Head of caudate nucleus (tissue), 42 donors: Measurements from ENCODE around the gene ORM1.
"Not testable (repeated sequence)": the region's sequence is repeated elsewhere in the genome, so short reads cannot be mapped to it uniquely, and the experiment has no call there.

Experiments
- DNase-seq, 42 donors: peaks; one replicate each; pipeline versions ENCODE4 v3.0.0 to v3.0.0-alpha.2; 2020 to 2021; ENCODE audit warnings: mixed read lengths in 7 of 42
- intact Hi-C: fragments of 100-400 bp; cut with DNase I; formaldehyde crosslinking; loops from one replicate; pipeline ENCODE4 v1.15.0; 2022

Gene ORM1

DNA sequence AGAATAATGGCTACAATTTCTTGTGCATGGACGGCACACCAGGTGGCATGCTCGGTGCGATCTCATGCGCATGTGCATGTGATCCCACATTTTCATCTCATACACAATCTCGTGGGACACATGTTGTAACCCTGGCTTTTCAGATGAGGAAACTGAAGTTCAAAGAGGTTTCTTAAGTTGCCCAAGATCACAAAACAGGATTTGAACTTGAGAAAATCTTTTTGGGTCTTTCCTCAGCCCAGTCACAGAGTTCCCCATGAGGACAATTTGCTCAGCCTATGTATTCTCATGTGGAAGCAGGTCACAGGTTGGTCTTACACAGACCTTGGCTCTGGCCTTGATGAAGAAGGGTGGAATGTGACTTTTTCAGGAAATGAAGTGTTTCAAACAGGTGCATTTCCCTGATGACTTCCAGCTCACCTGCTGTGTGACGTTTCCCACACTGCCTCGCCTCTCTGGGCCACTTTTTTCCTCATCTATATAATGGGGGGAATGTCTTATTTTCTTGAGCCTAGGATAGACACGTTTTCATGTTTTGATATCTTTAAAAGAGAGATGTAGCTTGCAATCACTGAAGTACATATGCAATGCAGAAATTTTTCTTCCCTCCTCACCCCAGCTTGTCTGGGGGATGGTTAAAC is 7.1 kb upstream of the ORM1 start:
- intact Hi-C loops = no loop called here
- DNase-seq = peak in 7 of 42 donors; percentile 2 to 30 (median 4)

DNA sequence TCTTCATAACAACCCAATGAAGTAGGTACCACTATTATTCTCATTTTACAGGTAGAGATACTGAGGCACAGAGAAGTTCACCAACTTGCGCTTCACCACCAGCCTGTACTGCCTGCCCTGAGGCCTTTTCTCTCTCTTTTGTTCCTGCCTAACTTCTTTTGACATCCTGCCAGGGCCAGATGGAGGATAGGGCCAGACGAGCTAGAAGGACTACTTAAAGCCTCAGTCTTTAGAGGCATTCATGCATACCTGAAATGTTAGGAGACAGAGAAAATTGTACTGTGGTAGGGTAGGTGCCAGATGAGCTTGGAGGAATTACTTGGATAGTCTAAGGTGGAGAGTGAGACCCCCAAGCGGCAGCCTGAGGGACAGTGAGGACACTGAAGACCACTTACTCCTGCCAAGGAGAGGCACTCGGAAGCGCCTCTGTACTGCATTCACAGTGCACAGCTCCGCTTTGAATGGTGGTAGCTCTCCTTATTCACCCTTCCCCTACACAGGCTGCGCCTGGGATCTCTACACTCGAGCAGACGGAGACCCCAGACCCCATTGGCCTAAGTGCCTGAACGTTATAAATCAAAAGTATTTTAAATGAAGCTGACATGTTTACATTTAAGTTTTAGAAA is 6.2 kb upstream of the ORM1 start:
- intact Hi-C loops = no loop called here
- peak in 7 of 42 donors; percentile 1 to 34 (median 7) for DNase-seq

DNA sequence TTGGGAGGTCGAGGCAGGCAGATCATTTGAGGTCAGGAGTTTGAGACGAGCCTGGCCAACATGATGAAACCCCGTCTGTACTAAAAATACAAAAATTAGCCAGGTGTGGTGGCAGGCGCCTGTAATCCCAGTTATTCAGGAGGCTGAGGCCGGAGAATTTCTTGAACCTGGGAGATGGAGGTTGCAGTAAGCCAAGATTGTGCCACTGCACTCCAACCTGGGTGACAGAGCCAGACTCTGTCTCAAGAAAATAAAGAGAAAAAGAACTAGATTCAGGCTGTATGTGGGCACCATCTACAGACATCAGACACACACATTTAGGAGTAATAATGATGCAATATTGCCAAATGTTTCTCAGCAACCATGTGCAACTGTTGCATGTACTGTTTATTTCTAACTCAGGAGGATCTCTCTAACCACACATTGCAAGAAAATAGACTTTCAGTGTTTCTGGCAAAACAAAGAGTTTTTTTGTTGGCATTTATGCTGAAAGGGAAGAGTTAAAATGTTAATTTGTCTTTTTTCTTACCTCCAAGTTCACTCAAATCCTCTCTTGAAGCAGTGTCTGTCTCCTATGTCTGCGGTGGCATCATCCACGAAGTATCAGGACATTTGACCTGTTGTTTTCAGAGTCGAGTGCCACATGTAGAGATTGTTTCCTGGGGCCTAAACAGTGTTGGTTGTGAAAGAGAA is 5.1 kb upstream of the ORM1 start:
- intact Hi-C loops = no loop called here
- peak in 6 of 42 donors; percentile 0 to 25 (median 6) for DNase-seq

DNA sequence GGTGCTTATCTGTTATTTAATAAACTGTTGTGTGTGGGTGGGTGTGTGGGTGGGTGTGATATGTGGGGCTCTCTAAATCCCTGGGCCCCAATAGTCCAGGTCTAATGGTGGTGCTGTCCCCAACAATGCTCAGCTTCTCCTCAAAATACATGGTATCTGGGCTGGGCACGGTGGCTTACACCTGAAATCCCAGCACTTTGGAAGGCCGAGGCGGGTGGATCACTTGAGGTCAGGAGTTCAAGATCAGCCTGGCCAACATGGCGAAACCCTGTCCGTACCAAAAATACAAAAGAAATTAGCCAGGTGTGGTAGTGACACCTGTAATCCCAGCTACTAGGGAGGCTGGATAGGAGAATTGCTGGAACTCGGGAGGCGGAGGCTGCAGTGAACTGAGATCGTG is 4.5 kb upstream of the ORM1 start:
- DNase-seq = peak in 7 of 42 donors; percentile 2 to 27 (median 3)
- intact Hi-C loops = no loop called here

DNA sequence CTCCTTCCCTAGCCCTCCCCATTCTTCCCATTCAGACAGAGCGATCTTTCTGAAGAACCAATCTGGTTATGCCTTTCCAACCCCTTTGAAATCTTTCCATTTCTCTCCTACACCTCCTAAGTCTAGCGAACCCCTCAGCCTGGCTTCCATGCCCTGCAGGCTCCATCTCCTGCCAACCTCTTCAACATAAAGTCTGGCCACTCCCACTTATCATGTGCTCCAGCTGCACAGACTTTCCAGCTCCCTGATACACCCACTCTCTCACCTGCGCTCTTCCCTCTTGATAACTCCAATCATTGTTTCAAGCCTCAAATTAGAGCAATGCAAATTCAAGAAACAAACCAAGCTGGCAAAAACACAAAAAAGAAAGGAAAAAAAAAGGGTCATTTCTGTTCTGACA is 3.8 kb upstream of the ORM1 start:
- intact Hi-C loops = no loop called here
- peak in 21 of 42 donors; percentile 14 to 73 (median 41) for DNase-seq

DNA sequence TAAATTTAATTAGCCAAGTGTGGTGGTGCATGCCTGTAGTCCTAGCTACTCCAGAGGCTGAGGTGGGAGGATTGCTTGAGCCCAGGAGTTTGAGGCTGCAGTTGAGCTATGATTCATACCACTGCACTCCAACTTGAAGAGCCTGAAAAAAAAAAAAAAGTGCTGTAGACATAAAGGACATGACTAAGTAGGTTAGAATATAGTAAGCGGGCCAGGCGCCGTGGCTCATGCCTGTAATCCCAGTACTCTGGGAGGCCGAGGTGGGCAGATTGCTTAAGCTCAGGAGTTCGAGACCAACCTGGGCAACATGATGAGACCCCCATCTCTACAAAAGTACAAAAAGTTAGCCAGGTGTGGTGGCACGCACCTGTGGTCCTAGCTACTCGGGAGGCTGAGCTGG is 2.2 kb upstream of the ORM1 start:
- DNase-seq = peak in 1 of 42 donors; percentile 34
- intact Hi-C loops = not testable (repeated sequence)

DNA sequence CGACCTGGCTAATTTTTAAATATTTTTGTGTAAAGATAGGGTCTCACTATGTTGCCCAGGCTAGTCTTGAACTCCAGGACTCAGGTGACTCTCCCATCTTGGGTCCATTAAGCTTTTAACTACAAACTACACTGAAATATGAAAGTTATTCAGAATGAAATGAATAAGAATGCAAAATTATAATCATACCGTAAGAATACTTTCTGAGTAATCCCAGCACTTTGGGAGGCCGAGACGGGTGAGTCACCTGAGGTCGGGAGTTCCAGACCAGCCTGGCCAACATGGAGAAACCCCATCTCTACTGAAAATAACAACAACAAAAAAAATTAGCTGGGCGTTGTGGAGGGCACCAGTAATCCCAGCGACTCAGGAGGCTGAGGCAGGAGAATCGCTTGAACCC is 1.1 kb upstream of the ORM1 start:
- intact Hi-C loops = no loop called here
- peak in 1 of 42 donors; percentile 18 for DNase-seq

DNA sequence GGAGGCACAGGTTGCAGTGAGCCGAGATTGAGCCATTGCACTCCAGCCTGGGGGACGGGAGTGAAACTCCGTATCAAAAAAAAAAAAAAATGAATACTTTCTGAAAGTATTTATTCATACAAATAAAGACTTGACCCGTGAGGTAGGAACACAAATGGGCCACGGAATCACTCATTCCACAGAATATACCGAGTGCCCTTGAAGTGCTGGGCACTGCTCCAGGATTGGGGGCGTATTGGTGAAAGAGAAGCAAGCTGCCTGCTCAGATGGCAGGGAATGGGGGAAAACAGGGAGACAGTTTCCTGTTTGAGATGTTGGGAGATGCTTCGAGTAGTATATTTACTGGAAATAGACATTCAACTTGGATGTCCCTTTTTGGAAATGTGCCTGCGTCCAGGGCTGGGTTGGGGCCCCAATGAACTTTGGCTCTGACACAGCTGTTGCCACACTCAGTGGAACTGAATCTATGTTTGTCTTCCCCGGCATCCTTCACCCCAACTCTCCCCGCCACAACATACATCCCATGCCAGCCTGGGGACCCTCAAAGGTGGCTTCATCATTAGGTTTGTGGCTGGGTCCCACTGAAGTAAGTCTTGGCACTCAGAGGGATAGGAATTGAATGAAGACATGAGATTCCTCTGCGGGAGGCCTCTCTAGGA is 609 bp upstream of the ORM1 start:
- intact Hi-C loops, DNase-seq: not testable (repeated sequence)

DNA sequence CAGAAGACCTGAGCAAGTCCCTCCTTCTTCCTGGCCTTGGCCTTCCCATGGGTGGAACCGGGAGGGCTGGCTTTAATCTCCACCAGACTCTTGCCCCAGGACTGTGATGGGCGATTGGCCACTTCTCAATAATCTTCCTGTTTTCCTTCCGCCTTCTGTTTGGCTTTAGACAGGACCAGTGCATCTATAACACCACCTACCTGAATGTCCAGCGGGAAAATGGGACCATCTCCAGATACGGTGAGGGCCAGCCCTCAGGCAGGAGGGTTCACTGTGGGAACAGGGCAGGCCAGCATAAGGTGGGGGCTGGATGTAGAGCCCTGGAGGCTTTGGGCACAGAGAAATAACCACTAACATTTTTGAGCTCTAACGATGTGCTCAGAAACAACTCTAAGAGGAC is 951 bp downstream of the ORM1 start:
- not testable (repeated sequence) for DNase-seq

DNA sequence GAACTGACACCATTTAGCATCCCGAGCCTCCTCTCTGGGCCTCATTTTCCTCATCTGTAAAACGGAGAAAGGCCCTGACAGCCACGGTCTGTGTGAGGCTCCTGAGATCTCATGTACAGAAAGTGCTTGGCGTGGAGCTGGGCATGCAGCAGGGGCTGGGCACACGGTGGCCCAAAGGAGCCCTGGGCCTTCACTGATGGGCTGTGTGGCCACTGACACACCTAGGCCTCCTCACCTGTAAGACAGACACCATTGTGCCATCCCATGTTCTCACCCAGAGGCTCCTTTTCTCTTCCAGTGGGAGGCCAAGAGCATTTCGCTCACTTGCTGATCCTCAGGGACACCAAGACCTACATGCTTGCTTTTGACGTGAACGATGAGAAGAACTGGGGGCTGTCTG is 1.6 kb downstream of the ORM1 start:
- intact Hi-C loops = no loop called here
- no peak for DNase-seq

More for the DNA sequence above, 951 bp downstream of the ORM1 start:
- intact Hi-C loops = not testable (repeated sequence)

DNA sequence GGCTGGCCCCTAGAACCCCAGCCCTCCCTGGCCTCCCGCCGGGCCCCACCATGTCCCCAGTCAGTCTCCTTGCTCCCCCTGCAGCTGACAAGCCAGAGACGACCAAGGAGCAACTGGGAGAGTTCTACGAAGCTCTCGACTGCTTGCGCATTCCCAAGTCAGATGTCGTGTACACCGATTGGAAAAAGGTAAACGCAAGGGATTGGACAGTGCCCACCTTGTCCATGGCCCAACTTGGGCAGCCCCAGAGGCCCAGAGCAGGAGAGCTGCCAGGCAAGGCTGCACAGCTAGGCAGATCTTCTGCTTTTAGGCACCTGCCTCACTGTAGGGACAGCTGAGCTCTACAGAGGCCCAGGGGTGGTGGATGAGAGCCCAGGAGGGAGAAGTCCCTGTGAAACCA is 2.1 kb downstream of the ORM1 start:
- DNase-seq, intact Hi-C loops: not testable (repeated sequence)

DNA sequence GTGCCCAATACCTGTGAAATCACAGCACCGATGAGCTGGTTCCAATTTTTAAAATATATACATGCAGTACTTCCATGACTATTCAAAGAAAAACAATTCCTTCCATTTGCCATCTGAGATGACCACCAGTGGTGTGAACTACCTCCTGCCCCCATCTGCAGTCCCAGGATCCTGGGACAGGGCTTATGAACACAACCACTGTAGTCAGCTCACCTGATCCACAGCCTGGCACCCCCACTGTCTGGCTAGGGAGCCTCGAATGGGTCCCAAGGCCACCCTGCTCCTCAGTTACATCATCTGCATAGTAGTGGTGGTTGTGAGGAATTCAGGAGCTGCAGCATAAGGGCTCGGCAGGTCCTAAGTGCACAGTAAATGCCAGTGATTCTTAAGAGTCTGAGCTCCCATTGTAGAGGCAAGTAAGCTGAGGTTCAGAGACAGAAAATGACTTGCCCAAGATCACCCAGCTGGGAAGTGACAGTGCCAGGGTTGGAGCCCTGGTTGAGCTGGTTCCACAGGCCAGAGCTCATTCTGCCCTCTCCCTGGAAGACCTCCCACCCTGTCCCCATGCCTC is 2.9 kb downstream of the ORM1 start:
- intact Hi-C loops, DNase-seq: not testable (repeated sequence)

DNA sequence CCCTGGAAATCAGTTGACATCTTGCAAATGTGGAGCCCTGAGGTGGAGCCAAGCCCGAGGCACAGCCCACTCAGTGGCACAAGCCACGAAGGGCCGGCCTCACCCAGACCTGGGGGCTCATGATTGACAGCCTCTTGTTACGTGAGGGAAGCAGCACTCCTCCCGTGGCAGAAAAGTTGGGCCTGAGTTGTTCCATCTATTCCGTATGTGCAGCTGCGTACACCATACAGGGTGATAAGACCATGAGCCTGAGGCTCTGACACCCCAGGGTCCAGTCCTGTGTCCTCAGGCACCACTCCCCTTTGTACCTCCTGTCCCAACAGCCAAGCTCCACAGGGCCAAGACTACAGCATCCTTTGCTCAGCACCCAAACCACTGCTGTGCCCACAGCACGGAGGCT is 4.9 kb downstream of the ORM1 start:
- no peak for DNase-seq
- intact Hi-C loops = no loop called here

DNA sequence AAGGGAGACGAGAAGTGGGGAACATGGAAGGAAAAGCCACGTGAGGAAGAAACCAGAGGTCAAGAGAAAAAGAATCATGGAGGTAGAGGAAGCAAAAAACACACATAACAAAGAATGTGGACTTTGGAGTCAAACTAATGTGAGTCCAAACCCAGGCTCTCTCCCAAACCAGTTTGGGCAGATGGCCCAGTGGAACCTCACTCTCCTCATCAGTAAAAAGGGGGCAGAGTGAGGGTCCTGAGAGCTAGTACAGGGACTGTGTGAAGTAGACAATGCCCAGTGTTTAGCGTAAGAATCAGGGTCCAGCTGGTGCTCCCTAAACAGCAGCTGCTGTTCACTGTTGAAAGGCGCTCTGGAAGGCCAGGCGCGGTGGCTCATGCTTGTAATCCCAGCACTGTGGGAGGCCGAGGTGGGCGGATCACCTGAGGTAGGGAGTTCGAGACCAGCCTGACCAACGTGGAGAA is 5.5 kb downstream of the ORM1 start:
- intact Hi-C loops, DNase-seq: not testable (repeated sequence)

DNA sequence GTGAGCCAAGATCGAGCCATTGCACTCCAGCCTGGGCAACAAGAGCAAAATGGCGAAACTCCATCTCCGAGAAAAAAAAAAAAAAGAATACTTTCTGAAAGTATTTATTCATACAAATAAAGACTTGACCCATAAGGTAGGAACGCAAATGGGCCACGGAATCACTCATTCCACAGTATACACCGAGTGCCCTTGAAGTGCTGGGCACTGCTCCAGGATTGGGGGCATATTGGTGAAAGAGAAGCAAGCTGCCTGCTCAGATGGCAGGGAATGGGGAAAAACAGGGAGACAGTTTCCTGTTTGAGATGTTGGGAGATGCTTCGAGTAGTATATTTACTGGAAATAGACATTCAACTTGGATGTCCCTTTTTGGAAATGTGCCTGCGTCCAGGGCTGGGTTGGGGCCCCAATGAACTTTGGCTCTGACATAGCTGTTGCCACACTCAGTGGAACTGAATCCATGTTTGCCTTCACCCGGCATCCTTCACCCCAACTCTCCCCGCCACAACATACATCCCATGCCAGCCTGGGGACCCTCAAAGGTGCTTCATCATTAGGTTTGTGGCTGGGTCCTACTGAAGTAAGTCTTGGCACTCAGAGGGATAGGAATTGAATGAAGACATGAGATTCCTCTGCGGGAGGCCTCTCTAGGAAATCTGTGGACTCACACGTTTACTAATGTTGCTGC is 6.2 kb downstream of the ORM1 start:
- peak in 2 of 42 donors; percentile 36 to 71 for DNase-seq
- intact Hi-C loops = not testable (repeated sequence)

DNA sequence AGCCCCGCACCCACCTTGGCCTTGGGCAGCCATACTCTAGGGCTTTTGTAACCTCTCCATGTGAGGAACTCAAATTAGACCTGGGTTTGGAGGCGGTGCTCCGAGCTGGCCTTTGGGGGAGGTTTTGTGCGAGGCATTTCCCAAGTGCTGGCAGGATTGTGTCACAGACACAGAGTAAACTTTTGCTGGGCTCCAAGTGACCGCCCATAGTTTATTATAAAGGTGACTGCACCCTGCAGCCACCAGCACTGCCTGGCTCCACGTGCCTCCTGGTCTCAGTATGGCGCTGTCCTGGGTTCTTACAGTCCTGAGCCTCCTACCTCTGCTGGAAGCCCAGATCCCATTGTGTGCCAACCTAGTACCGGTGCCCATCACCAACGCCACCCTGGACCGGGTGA is 6.7 kb downstream of the ORM1 start, which contains the start of gene ORM2:
TSS of gene ORM2 (plus strand) at position 245 of the 398 bp plus-strand sequence. CDS start at position 281, 36 bp downstream.
- intact Hi-C loops, DNase-seq: not testable (repeated sequence)

DNA sequence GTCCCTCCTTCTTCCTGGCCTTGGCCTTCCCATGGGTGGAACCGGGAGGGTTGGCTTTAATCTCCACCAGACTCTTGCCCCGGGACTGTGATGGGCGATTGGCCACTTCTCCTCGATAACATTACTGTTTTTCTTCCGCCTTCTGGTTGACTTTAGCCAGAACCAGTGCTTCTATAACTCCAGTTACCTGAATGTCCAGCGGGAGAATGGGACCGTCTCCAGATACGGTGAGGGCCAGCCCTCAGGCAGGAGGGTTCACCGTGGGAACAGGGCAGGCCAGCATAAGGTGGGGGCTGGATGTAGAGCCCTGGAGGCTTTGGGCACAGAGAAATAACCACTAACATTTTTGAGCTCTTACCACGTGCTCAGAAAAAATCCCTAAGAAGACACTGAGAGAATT is 7.7 kb downstream of the ORM1 start:
- intact Hi-C loops = no loop called here
- no peak for DNase-seq
